Gastroesophageal sphincter (tissue), 4 donors: ENCODE measurements around the gene CPA2. TPM values are rescaled to one million over a fixed set of nuclear protein-coding genes. Genes with fewer than 3 reads are reported as not detected.
"Not testable (repeated sequence)": the region's sequence is repeated elsewhere in the genome, so short reads cannot be mapped to it uniquely, and the experiment has no call there.

Experiments used
- ATAC-seq: fragments of 150-250 bp; one replicate; pipeline ENCODE4 v1.9.1; 2016; ENCODE audit warnings: mild to moderate bottlenecking, moderate library complexity
- H3K27ac ChIP-seq, 4 donors: fragments of 200-600 bp; sonication (generic) in 3 of 4; 1 replicate in 3 of 4; 2 replicates in 1 of 4; pipeline ENCODE4 v1.5.1; 2016 to 2019
- H3K27me3 ChIP-seq: fragments of 200-600 bp; sonication (generic); one replicate; pipeline ENCODE4 v1.5.1; 2019
- H3K36me3 ChIP-seq, 2 donors: fragments of 200-600 bp; sonication (generic); one replicate each; pipeline ENCODE4 v1.5.1; 2019; ENCODE audit warnings: control low read depth in 1 of 2
- H3K4me1 ChIP-seq, 3 donors: fragments of 200-600 bp; sonication (generic); 1 replicate in 2 of 3; 2 replicates in 1 of 3; pipeline ENCODE4 v1.5.1; 2016 to 2019; ENCODE audit warnings: control low read depth in 2 of 3
- H3K4me3 ChIP-seq, 2 donors: fragments of 200-600 bp; sonication (generic); one replicate each; pipeline ENCODE4 v1.5.1; 2019; ENCODE audit warnings: mild to moderate bottlenecking in 1 of 2, moderate library complexity in 1 of 2
- H3K9me3 ChIP-seq, 3 donors: fragments of 200-600 bp; sonication (generic); one replicate each; pipeline ENCODE4 v1.5.1; 2017 to 2019; ENCODE audit warnings: control low read depth in 2 of 3
- EP300 ChIP-seq: sonication (generic); formaldehyde crosslinking; IDR thresholded peaks from one replicate; pipeline ENCODE4 v1.6.1; 2017; ENCODE audit warnings: antibody characterized with exemption, mild to moderate bottlenecking
- POLR2A ChIP-seq, 2 donors: fragments of 450-650 bp; IDR thresholded peaks; one replicate each; pipeline ENCODE4 v1.6.1; 2017; ENCODE audit warnings: antibody characterized with exemption in 2 of 2, mild to moderate bottlenecking in 2 of 2, moderate library complexity in 1 of 2
- POLR2AphosphoS5 ChIP-seq: sonication (generic); formaldehyde crosslinking; IDR thresholded peaks from one replicate; pipeline ENCODE4 v1.6.1; 2017; ENCODE audit warnings: antibody characterized with exemption
- WGBS, 2 donors: methylation state at CpG; one replicate each; pipeline ENCODE4 v1.1.5; 2018; ENCODE audit warnings: low coverage in 1 of 2; 5-methylcytosine and 5-hydroxymethylcytosine counted together
- total RNA-seq, 4 donors: library from RNA; depleted of rRNA; stranded (reverse); fragments of >200 nt; gene quantifications; one replicate each; pipeline ENCODE4 v1.1.0, GENCODE V29; 2016
- TF ChIP-seq, protein P1 (sequence below), 4 experiments: fragments of 200-600 bp in 2 of 4; fragments of 450-650 bp in 2 of 4; sonication (generic) in 1 of 4; IDR thresholded peaks; one replicate each; pipeline ENCODE4 v1.5.1; 2017 to 2019; ENCODE audit warnings: antibody characterized with exemption in 4 of 4, mild to moderate bottlenecking in 2 of 4, moderate library complexity in 2 of 4

CPA2 gene
- total RNA-seq, 4 donors from 2014 or later, result not detected

DNA sequence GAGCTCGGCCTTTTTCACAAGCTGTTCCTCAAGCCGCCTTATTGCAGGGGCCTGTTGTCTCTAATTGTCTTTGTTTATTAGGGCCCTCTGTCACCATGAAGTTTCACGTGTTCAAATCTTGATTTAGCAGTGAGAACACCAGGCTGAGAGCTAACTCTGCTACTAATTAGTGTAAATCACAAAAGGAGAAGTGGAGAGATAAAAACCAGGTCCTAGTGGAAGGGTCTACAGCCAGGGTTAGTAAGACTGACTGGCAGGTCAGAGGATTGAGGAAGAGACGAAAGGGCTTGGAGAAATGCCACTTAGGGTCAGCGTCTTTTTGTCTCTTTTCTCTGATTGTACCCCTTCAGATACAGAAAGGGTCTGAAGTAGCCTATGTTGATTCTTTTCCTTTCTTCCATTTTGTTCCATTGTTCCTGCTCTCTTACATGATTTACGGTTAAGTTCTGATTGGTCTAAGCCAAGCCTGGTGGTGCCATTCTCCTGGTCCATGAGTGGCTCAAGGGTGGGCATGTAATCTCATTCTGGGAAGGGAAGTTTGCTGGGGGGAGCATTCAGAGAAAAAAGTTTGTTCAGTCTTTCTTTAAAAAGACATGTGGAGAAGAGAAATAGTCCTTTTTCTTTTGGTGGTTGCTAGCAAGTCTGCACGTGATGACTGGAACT lies 37.7 kb upstream of the CPA2 start:
- TF ChIP-seq EP300, result no peak
- Histone ChIP-seq H3K9me3 (no peaks in the 10 kb centered on the region), H3K27ac (peak overlapping the region in 1 of 4 donors; percentile 35), H3K4me1 (peaks cover 0 to 28% (median 0%) of the 10 kb centered on the region in 3 donors), H3K27me3 (no peaks in the 10 kb centered on the region), H3K4me3 (no peak overlapping the region), H3K36me3 (no peaks in the 10 kb centered on the region)
- 44 to 59% methylated on average over 5 to 7 of the region's 7 CpGs for WGBS, 2 donors
- no peak for ATAC-seq

DNA sequence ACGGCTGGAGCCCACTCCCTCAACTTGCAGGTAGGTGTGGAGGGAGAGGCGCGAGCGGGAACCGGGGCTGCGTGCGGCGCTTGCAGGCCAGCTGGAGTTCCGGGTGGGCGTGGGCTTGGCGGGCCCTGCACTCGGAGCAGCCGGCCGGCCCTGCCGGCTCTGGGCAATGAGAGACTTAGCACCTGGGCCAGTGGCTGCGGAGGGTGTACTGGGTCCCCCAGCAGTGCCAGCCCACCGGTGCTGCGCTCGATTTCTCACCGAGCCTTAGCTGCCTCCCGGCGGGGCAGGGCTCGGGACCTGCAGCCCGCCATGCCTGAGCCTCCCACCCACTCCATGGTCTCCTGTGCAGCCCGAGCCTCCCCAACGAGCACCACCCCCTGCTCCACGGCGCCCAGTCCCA lies 36.7 kb upstream of the CPA2 start:
- not testable (repeated sequence) for H3K27ac ChIP-seq, ATAC-seq
- WGBS, 2 donors, result no CpG with 5 or more reads among the region's 28 CpGs

DNA sequence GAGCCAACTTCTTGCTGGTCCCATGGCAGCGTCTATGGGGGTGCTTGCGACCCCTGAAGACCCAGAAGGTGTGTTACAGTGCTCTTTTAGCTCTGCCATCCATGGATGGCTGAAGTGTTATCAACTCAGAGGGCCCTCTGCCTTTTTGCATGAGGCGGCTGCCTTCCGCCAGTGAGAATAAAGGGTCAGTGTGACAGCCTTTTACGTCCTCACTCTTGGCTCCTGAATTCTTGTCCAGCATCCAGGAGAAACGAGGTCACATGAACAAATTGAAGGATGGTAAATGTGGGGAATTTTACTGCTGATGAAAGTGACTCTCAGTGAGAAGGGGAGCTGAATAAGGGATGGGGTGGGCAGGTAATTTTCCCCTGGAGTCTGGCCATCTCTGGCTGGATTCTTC lies 34.9 kb upstream of the CPA2 start:
- 13 to 52% methylated on average over 1 to 4 of the region's 6 CpGs for WGBS, 2 donors
- TF ChIP-seq EP300 (no peak), POLR2A (IDR thresholded peaks at IDR 0.05) (no peak), POLR2AphosphoS5 (no peak)
- TF ChIP-seq, protein P1, sequence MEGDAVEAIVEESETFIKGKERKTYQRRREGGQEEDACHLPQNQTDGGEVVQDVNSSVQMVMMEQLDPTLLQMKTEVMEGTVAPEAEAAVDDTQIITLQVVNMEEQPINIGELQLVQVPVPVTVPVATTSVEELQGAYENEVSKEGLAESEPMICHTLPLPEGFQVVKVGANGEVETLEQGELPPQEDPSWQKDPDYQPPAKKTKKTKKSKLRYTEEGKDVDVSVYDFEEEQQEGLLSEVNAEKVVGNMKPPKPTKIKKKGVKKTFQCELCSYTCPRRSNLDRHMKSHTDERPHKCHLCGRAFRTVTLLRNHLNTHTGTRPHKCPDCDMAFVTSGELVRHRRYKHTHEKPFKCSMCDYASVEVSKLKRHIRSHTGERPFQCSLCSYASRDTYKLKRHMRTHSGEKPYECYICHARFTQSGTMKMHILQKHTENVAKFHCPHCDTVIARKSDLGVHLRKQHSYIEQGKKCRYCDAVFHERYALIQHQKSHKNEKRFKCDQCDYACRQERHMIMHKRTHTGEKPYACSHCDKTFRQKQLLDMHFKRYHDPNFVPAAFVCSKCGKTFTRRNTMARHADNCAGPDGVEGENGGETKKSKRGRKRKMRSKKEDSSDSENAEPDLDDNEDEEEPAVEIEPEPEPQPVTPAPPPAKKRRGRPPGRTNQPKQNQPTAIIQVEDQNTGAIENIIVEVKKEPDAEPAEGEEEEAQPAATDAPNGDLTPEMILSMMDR (IDR thresholded peaks at IDR 0.05), result no peak
- H3K27ac ChIP-seq, result no peak overlapping the region

More for the DNA sequence above, 36.7 kb upstream of the CPA2 start:
- H3K4me1 ChIP-seq, result peaks cover 0 to 28% (median 0%) of the 10 kb centered on the region in 3 donors
- not testable (repeated sequence) for H3K9me3 ChIP-seq, H3K4me3 ChIP-seq, H3K27me3 ChIP-seq, H3K36me3 ChIP-seq

DNA sequence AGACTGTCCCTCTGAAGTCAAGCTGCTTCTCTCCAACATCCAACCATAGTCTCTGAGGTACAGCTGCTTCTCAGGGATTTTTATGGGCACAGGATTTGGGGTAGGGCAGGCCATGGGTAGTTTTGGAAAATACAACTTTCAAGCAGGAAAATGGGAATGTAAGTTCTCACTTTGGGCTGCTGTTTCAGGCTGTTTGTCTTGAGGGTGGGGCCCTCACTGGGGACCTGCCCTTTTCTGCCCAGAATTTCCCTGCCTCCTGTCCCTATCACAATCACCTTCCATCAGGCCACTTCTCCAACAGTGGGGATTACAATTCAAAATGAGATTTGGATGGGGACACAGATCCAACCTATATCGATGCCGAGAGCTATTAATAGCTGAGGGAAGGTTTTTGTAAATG lies 34.5 kb upstream of the CPA2 start:
- no peak for TF ChIP-seq EP300
- TF ChIP-seq POLR2AphosphoS5, result no peak
- TF ChIP-seq POLR2A (IDR thresholded peaks at IDR 0.05), result no peak
- Histone ChIP-seq H3K27me3 (no peaks in the 10 kb centered on the region), H3K27ac (no peak overlapping the region), H3K4me3 (no peak overlapping the region), H3K36me3 (no peaks in the 10 kb centered on the region), H3K4me1 (peaks cover 0 to 28% (median 0%) of the 10 kb centered on the region in 3 donors), H3K9me3 (no peaks in the 10 kb centered on the region)
- 17 to 60% methylated on average over 1 to 2 of the region's 2 CpGs for WGBS, 2 donors
- ATAC-seq, result no peak

More for the DNA sequence above, 34.9 kb upstream of the CPA2 start:
- Histone ChIP-seq H3K4me1 (peaks cover 0 to 28% (median 0%) of the 10 kb centered on the region in 3 donors), H3K9me3 (no peaks in the 10 kb centered on the region), H3K4me3 (no peak overlapping the region), H3K36me3 (no peaks in the 10 kb centered on the region), H3K27me3 (no peaks in the 10 kb centered on the region)
- ATAC-seq, result no peak

DNA sequence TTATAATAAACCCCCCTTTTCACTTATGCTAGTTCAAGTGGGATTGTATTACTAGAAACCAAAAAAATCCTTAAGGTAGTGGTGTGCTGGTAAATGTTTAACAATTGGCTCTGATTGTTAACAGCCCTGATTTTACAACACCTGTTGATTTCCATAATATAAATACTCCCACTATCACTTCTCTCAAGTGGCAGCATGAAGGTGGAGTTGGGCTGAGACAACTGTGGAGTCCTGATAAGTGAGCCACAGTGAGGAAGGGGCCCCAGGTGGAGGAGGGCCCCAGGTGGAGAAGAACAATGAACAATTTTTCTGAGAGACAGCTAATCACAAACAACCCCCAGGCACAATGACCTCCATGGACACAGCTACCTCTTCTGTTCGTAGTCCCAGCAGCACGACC lies 32.6 kb upstream of the CPA2 start:
- Histone ChIP-seq H3K4me1 (peaks cover 0 to 14% (median 0%) of the 10 kb centered on the region in 3 donors), H3K27ac (no peak overlapping the region), H3K27me3 (no peaks in the 10 kb centered on the region), H3K4me3 (no peak overlapping the region), H3K36me3 (no peaks in the 10 kb centered on the region), H3K9me3 (no peaks in the 10 kb centered on the region)
- no peak for ATAC-seq
- no peak for TF ChIP-seq EP300
- WGBS, 2 donors, result 70 to 90% methylated on average over 2 of the region's 2 CpGs

DNA sequence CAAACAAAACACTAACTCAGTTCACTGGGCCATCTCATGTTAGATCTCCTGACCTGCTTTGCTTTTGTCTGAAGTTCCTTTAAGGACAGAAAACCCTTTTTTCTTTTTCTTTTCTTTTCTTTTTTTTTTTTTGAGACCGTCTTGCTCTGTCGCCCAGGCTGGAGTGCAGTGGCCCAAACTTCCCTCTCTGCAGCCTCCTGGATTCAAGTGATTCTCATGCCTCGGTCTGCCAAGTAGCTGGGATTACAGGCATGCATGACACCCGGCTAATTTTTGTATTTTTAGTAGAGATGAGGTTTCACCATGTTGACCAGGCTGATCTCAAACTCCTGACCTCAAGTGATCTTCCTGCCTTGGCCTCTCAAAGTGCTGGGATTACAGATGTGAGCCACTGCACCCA lies 30.3 kb upstream of the CPA2 start:
- WGBS, 2 donors, result 80% methylated on average over 1 of the region's 4 CpGs; no CpG with 5 or more reads in 1 of the 2 donors
- H3K27me3 ChIP-seq, H3K4me3 ChIP-seq, H3K27ac ChIP-seq, H3K36me3 ChIP-seq, H3K9me3 ChIP-seq, ATAC-seq: not testable (repeated sequence)
- peaks cover 0 to 11% (median 0%) of the 10 kb centered on the region in 3 donors for H3K4me1 ChIP-seq

DNA sequence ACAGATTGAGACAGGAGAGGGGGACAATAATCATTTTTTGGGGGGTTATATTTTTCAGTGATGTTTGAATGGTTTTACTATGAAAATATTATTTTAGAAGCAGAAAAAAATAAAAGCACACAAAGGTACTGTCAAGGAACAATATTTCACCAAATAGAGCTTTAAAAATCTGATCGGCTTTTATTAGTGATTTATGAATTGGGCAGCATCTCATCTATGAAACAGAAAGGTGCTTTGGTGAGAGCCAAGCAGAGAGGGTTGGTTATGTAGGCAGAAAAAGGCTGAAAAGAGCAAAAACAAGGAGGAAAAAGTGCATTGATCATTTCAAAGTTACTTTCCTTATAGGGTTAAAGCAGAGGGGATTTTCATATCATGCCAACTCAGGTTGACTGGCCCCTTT lies 26.4 kb upstream of the CPA2 start:
- Histone ChIP-seq H3K27me3 (no peaks in the 10 kb centered on the region), H3K4me3 (no peak overlapping the region), H3K9me3 (no peaks in the 10 kb centered on the region), H3K4me1 (no peaks in the 10 kb centered on the region), H3K36me3 (no peaks in the 10 kb centered on the region), H3K27ac (no peak overlapping the region)
- TF ChIP-seq EP300 (no peak), POLR2A (IDR thresholded peaks at IDR 0.05) (no peak), POLR2AphosphoS5 (no peak)
- TF ChIP-seq, protein P1 (IDR thresholded peaks at IDR 0.05), result no peak
- no peak for ATAC-seq
- 86 to 100% methylated on average over 1 of the region's 1 CpG for WGBS, 2 donors
